NCI-H82 treated with DMSO at 0.1 percent for 48 hours (cell line): Measurements from ENCODE around the gene ATF1.
"Not testable (repeated sequence)": the region's sequence is repeated elsewhere in the genome, so short reads cannot be mapped to it uniquely, and the experiment has no call there.

Experiments used
- DNase-seq: peaks from one replicate; lab custom pipeline; 2025; ENCODE audit not compliant: unreplicated experiment; lab: John Stamatoyannopoulos, UW

The ATF1 gene

DNA sequence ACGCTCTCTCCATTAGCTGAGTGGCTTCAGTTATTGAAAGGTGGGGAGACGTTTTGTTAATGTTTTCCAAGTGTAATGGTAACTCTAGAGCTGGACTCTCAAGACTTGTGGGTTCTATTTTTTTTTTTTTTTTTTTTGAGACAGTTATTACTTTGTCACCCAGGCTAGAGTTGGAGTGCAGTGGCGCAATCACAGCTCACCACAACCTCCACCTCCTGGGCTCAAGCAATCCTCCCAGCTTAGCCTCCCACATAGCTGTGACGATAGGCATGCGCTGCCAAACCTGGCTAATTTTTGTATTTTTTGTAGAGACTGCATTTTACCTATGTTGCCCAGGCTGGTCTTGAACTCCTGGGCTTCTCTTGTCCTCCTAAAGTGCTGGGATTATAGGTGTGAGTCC, 26.2 kb downstream of the ATF1 start:
- DNase-seq, result no peak

DNA sequence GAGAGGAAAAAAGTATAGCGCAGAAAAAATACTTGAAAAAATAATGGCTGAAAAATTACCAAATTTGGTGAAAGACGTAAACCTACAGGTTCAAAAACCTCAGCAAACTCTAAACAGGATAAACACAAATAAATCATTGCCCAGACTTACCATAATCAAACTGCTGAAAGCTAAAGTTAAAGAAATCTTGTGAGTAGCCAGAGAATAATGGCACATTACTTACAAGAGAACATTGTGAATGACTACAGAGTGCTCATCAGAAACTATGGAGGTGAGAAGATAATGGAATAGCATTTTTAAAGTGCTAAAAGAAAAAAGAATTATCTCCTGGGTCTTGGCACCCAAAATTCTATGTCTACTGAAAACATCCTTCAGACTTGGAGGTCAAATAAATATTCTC, 36.0 kb downstream of the ATF1 start:
- no peak for DNase-seq

DNA sequence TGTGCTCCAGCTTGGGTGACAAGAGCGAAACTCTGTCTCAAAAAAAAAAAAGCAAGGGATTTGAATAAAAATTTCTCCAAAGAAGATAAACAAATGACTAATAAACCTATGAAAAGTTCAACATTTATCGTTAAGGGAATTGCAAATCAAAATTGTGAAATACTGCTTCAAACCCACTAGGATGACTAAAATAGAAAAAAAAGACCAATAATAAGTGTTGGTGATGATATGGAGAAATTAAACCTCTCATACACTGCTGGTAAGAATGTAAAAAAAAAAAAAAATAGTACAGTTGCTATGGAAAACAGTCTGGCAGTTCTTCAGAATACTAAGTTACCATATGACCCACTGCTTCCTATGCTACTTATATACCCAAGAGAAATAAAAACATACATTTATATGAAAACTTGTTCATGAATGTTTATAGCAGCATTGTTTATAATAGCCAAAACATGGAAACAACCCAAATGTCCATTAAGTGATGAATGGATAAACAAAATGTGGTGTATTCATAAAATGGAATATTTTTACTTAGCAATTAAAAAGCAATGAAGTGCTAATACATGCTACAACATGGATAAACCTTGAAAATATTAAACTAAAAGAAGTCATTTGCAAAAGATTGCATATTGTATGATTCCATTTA, 39.5 kb downstream of the ATF1 start:
- no peak for DNase-seq

DNA sequence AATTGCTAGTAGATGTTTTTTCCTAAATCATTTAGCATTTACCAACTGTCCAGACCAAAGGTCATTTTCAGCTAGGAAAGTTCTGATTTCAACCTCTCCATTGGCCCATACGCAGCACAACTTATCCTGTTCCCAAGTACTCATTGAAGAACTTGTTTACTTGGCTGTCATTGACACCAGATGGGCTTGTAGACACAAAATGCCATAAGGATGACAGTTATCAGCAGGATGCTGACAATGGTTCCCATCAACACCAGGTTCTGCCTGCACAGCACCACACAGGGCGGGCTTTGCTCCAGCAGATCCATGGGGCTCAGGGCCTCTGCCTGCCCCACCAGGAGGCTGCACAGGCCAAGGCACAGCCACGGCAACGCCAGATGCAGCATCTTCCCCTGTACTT, 42.3 kb downstream of the ATF1 start:
- no peak for DNase-seq

DNA sequence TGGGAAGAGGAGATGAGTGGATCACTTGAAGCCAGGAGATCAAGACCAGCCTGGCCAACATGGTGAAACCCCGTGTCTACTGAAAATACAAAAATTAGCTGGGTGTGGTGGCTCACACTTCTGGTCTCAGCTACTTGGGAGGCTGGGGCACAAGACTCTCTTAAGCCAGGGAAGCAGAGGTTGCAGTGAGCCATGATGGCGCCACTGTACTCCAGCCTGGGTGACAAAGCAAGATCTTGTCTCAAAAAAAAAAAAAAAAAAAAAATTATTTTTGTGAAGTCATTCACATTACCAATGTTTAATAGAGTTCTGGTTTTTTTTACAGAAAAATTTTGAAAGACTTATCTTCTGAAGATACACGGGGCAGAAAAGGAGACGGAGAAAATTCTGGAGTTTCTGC, 45.2 kb downstream of the ATF1 start:
- DNase-seq, result not testable (repeated sequence)

DNA sequence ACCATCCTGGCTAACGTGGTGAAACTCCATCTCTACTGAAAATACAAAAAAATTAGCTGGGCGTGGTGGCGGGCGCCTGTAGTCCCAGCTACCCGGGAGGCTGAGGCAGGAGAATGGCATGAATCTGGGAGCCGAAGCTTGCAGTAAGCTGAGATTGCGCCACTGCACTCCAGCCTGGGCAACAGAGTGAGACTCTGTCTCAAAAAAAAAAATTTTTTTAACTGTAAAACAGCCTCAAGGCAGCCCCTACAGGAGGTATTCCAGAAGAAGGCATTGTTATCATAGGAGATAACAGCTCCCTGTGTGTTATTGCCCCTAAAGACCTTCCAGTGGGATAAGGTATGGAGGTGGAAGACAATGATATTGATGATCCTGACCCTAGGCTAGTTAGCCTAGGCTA, 51.0 kb downstream of the ATF1 start:
- not testable (repeated sequence) for DNase-seq

DNA sequence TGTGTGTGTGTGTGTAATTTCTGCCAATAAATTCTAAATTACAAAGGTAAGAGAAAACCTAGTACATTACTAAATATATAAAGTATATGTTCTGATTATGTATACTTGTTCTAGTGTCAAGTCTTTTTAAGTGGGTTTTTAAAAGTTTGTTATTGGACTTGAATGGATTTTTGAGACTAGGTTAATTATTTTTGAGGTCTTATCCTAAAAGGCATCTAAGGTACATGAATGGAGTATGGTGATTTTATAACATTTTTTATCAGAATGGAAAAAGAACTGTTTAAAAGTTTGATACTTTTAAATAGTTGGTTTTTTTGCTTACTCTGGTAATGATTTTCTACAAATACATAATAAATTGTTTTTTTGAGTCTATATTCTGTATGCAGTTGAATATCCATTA, 56.3 kb downstream of the ATF1 start:
- no peak for DNase-seq

DNA sequence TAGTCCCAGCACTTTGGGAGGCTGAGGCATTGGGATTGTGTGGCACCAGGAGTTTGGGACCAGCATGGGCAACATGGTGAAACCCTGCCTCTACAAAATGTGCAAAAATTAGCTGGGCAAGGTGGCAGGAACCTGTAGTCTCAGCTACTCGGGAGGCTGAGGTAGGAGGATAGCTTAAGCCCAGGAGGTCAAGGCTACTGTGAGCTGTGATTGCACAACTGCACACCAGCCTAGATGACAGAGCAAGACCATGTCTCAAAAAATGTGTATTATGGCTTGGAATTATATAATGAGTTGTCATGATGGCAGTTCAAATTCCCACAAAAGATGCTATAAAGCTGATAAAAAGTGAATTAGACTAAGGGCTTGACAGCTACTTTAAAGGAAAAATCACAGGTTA, 58.2 kb downstream of the ATF1 start:
- DNase-seq, result no peak

DNA sequence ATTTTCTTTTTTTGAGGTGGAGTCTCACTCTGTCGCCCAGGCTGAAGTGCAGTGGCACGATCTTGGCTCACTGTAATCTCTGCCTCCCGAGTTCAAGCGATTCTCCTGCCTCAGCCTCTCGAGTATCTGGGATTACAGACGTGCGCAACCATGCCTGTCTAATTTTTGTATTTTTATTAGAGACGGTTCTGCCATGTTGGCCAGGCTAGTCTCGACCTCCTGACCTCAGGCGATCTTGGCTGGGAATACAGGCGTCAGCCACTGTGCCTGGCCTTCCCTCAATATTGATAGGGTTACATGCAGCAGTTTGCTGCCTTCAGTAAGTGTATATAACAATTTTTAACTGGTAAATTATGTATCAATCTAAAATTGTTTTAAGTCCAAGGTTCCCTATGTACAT, 59.8 kb downstream of the ATF1 start:
- DNase-seq, result not testable (repeated sequence)

DNA sequence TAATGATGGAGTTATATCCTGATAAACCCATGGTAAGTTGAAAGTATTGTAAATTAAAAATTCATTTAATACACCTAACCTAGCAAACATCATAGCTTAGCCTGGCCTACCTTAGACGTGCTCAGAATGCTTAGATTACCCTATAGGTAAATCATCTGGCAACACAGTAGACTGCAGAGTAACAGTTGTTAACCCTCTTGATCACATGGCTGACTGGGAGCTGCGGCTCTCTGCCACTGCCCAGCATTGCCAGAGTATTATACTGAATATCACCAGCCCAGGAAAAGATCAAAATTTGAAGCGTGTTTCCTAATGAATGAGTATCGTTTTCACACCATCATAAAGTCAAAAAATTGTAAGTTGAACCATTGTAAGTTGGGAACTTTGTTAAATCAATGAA, 61.0 kb downstream of the ATF1 start:
- no peak for DNase-seq

DNA sequence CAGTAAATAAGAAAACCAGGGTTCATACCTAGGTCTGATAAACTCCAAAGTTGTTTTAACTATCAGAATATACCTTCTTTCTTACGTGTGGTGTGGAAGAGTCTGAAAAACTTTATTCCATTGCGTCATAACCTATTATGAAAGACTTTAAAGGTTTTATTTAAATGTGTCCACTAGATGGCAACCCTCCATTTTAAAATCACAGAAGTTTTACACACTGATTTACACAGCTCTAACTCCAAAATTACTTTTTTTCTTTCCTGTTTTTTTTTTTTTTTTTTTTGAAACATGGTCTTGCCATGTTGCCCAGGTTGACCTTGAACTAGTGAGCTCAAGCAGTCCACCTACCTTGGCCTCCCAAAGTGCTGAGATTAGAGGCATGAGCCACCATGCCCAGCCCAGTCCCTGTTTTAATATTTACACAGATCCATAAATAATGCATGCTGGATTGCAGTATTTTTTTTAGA, 61.5 kb downstream of the ATF1 start:
- peak; percentile 22 for DNase-seq

DNA sequence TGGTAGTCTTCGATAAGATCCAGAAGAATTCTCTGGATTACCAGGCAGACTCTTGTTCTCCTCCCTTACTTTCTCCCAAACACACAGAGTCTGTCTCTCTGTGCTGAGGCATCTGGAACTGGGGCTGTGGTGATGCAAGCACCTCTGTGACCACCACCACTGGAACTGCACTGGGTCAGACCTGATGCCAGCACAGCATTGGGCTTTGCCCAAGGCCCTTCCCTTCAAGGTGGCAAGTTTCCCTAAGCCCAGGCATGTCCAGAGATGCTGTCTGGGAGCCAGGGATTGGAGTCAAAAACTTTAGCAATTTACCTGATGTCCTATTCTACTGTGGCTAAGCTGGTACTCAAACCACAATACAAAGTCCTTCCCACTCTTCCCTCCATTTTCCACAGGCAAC, 64.2 kb downstream of the ATF1 start:
- no peak for DNase-seq

DNA sequence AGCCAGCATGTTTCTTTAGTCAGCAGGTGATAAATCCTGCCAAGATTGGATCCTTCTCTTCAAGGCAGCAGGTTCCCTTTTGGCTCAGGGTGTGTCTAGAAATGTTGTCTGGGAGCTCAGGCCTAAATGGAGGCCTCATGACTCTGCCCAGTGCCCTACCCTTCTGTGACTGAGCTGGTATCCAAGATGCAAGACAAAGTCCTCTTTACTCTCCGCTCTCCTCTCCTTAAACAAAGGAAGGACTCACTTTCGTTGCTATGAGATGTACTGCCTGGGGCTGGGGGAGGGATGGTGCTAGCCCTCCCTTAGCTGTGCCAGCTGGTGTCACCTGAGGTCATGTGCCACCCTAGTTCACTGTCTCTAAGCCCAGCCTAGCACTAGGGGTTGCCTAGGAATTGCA, 65.0 kb downstream of the ATF1 start:
- DNase-seq, result no peak

DNA sequence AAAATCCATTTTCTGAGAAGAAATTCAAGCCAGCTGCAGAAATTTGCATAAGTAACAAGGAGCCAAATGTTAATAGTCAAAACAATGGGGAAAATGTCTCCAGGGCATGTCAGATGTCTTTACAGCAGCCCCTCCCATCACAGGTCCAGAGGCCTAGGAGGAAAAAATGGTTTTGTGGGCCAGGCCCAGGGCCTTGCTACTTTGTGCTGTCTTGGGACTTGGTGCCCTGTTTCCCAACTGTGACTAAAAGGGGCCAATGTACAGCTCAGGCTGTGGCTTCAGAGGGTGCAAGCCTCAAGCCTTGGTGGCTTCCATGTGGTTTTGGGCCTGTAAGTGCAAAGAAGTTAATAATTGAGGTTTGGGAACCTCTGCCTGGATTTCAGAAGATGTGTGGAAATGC, 69.9 kb downstream of the ATF1 start:
- not testable (repeated sequence) for DNase-seq

DNA sequence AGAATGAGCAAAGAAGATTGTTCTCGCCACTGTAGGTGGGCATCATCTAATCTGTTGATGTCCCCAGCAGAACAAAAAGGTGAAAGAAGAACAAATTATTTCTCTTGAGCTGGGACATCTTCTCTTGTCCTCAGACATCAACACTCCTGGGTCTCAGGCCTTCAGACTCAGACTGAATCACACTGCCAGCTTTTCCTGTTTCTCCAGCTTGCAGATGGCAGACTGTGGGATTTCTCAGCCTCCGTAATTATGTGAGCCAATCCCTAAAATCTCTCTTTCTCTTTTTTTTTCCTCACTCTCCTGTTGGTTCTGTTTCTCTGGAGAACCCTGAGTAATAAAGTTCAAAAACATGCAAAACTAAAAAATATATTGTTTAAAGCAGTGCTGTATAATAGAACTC, 75.1 kb downstream of the ATF1 start:
- no peak for DNase-seq

DNA sequence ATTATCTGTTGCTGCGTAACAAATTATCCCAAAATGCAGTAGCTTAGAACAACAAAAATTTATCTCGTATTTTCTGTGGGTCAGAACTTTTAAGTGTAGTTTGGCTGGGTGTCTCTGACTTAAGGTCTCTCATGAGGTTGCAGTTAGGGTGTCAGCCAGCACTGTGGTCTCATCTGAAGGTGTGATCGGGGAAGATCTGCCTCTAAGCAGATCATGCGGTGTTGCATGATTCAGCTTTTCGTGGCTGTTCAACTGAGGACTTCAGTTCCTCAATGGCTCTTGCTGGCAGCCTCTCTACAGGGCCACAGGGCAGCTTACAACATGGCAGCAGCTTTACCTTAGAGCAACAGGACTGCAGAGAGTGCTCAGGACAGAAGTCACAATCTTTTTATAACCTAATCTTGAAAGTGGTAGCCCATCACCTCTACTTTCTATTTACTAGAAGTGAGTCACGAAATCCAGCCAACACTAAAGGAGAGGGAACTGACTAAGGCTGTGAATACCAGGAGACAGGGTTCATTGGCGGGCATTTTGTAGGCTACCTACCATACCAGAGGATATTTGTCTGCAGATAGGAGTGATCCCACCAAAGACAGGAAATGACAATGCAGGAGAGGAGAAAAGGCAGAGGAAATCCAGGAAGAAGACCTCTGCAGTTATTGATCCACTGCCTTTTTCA, 77.0 kb downstream of the ATF1 start:
- no peak for DNase-seq

DNA sequence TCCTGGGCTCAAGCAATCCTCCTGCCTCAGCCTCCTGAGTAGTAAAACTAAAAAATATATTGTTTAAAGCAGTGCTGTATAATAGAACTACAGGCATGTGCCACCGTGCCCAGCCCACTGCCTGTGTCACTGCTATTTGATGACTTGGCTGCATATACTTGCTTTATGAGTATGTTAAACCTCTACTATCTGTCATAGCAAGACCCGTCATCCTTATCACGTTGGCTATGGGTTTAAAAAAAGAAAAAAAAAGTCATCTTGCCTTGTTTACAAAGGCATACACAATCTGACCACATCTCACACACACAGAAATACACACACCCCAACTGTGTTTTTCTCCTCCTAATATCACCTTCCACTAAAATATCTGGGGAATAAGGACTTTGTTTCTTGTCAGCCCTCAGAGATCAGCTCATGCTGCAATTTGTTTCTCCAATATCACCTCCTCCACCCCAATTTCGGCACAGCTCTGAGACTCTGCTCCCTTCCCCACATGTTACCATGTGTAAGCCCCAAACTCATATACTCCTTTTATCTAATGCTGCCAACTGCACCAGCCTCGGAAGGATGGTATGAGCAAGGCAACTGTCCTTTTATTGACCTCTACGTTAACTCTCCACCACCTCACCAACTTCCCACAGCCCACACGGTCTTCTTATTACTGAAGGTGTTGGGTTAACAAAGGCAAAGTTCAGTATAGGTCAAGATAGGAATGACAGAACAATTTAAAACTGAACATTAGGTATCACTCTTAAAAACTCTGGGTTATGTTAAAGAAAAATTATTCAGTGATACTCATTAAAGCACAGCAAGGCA, 78.0 kb downstream of the ATF1 start:
- no peak for DNase-seq

DNA sequence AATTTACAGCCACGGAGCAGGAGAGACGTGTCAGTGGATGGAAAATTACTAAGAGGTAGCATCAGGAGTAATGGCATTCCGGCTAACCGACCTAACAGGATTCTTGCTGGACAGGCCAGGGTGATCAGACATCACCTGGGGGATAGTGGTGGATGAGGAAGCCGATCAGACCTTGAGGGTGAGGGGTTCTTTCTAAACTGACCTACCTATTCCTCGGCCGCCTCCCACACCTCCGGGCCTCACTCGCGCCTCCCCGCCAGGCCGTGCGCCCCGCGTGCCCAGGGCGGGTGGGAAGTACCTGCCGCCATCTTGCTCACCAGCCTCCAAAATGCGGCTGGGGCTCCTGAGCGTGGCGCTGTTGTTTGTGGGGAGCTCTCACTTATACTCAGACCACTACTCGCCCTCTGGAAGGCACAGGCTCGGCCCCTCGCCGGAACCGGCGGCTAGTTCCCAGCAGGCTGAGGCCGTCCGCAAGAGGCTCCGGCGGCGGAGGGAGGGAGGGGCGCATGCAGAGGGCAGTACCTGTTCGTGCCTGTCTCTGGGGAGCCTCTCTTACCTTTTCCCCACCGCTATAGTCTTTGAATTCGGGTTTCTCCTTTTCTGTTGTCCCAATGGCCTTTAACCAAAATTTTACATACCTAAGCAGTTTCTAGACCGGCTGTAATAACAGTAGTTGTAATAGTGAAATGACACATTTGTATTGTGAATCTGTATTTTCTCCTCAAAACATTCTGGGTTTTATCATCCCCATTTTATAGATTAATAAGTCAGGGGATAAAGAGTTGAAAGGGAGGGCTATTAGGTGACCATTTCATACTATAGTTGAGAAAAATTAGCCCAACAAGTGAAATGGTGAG, 79.0 kb downstream of the ATF1 start, which contains the start of gene TMPRSS12:
Gene TMPRSS12 (plus strand): TSS at position 290 of the 857 bp plus-strand sequence. CDS start 39 bp downstream, at position 329.
- no peak for DNase-seq

DNA sequence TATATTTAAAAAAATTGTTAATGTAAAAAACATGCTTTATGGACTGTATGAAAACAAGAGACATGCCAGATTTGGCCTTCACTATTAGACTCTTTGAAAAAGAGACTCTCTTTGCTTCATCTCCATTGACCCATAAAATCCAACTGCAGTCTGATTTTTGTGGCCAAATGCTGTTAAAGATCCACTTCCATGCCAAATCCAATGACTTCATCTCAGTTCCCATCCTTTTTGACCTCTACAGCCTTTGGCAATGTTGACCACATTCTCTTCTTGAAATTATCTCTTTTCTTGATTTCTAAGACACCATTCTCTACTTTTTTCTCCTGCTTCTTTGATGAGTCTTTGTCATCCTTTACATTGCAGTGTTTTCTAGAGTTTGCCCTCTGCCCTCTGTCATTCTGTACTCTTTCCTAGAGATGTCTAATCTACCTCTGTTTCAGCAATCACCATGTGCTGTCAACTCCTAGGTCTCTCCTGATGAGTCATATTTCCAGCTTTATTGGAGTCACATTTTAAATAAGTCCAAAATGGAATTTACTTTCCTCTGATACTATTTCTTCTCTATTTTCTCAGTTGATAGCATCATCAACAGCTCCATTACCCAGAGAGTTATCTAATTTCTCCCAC, 81.2 kb downstream of the ATF1 start:
- no peak for DNase-seq

DNA sequence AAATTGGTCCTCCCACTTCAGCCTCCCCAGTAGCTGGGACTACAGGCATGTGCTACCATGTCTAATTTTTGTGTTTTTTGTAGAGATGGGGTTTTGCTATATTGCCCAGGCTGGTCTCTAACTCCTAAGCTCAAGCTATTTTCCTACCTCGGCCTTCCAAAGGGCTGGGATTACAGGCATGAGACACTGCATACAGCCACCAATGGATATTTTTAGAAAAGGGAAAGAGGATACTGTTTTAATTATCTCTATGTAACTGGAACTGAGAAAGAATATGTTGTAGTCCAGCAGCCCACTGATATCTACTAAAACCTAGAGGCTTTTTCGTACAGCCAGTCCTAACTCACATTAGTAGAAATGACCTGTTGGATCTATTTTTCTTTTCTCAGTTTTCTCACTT, 85.1 kb downstream of the ATF1 start:
- no peak for DNase-seq

DNA sequence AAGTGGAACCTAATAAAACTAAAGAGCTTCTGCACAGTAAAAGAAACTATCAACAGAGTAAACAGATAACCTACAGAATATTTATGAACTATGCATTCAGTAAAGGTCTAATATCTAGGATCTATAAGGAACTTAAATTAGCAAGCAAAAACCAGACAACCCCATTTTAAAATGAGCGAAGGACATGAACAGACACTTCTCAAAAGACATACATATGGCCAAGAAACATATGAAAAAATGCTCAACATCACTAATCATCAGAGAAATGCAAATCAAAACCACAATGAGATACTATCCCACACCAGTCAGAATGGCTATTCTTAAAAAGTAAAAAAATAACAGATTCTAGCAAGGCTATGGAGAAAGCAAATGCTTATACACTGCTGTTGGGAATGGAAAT, 91.3 kb downstream of the ATF1 start:
- DNase-seq, result not testable (repeated sequence)
